NCI-H82 treated with DMSO at 0.1 percent for 48 hours (cell line): ENCODE results near the gene HLA-DPB1.
"Not testable (repeated sequence)": the region's sequence is repeated elsewhere in the genome, so short reads cannot be mapped to it uniquely, and the experiment has no call there.

Experiments used
- DNase-seq: peaks from one replicate; lab custom pipeline; 2025; ENCODE audit not compliant: unreplicated experiment; lab: John Stamatoyannopoulos, UW

The HLA-DPB1 gene

DNA sequence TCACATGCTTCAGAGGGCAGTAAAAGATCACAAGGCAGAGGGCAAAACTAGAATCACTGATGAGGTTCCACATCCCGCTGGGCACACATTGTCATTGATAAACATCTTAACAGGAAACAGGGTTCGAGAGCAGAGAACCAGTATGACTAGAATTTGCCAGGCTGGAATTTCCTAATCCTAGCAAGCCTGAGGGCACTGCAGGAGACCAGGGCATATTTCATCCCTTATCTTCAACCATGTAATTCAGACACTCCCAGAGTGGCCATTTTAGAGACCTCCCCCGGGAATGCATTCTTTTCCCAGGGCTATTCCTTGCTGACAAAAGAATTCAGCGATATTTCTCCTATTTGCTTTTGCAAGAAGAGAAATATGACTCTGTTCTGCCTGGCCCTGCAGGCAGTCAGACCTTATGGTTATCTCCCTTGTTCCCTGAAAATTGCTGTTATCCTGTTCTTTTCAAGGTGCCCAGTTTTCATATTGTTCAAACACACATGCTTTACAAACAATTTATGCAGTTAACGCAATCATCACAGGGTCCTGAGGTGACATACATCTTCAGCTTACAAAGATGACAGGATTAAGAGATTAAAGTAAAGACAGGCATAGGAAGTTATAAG is 25.4 kb downstream of the HLA-DPB1 start:
- not testable (repeated sequence) for DNase-seq

- DNase-seq = no peak
These were observed 28.0 kb downstream of the HLA-DPB1 start for GRCh38 chr6:33103776-33104175.

DNA sequence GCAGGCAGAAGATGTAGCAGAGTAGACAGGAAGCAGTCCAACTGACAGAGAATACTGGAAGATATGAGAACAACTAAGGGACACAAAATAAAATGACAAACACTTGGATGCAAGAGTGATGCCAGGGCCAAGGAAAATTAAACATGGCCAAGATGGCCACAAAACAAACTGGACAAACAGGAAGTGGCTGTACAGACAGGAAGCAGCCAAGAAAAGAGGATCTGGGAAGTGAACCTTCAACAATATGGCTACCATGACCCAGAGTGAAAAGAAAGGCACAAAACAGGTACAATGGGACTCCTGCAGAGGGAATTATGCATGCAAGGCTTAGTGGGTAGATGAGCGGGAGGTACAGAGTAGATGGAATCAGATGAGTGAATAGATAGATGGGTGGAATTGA is 29.1 kb downstream of the HLA-DPB1 start:
- DNase-seq = no peak

- no peak for DNase-seq
These were observed 29.6 kb downstream of the HLA-DPB1 start for GRCh38 chr6:33105386-33105785.

GRCh38 chr6:33105916-33106871 is 30.4 kb downstream of the HLA-DPB1 start:
- DNase-seq = no peak

DNA sequence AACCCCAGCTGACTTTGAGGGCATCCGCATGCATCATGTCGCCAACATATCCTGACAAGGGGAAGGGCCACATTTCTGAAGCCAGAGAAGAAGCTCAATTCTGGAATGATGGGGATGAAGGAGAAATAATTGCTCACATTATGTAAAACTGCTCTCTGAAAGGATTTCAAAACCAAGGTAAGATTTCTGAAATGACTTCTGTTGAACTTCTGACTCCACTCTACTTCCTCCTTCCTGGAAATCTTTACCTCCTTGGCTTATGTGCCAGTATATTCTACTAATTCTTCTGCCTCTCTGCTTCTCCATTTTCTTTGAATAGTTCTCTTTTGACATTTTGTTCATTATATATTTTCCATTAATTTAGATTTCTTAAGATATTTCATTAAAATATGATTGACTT is 31.9 kb downstream of the HLA-DPB1 start:
- no peak for DNase-seq

DNA sequence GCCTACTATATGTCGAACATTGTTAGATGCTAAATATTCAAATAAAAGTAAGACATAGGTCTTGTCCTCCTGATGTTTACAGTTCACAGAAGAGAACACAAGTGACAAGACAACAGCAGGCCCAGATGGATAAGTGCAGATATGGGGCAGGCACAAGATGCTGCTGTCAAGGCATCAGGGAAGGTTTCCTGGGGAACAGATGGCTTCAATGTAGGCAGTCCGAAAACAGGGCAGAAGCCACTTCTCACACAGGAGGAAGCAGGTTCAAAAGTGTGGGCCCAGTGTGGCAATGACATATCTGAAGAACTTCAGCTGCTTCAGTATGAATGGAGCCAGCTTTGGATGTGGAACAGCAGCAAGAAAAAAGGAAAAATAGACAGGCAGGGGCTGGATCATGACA is 32.5 kb downstream of the HLA-DPB1 start:
- no peak for DNase-seq

- no peak for DNase-seq
These were observed 36.4 kb downstream of the HLA-DPB1 start for GRCh38 chr6:33112148-33112547.

- DNase-seq = no peak
These were observed 38.0 kb downstream of the HLA-DPB1 start for GRCh38 chr6:33113755-33114154.

- no peak for DNase-seq
These were observed 38.6 kb downstream of the HLA-DPB1 start for GRCh38 chr6:33114406-33114805.

DNA sequence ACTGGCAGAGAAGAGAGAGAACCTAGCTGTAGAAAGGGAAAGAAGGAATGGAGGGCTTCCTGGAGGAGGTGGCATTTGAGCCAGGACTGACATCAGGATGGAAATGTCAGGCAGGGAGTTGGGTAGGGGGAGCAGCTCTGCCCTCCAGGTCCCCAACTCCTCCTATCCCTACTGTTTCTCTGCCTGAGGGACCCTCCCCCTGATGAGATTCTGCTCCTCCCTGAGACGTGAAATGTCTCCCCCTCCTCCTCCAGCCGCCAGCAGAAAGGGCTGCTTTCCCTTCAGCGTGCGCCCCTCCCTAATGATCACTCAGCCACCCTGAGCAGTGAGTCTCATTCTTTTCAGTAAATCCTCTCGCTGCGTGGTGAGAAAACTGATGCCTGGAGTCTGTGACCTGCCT is 40.6 kb downstream of the HLA-DPB1 start:
- DNase-seq = no peak

- DNase-seq = no peak
These were observed 41.3 kb downstream of the HLA-DPB1 start for GRCh38 chr6:33116841-33117711.

GRCh38 chr6:33117811-33118277 is 42.1 kb downstream of the HLA-DPB1 start:
- no peak for DNase-seq

DNA sequence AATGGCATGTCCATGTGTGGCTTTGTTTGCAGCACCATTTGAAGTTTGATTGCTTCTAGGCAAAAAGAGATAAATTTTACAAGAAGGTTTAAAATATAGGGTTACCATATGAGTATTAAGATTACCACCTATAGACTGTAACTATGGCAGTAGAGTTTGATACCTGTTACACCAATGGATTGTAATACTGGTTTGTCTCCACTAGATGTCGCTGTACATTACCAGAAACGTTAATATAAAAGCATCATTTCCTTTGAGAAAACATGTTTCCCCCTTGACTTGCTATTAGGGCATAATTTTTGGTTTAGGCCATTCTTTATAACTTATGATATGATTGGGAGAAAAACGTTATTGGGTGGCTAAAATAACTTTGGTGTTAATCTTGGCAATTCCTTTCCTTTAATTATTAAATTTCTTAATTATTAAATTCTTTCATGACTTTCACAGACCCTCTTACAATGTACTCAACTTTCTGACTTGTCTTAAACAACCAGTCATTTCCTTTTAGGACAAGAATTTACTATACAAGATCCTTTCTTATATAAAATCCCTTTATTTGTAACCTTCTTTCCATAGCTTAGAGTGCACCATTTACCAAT is 42.8 kb downstream of the HLA-DPB1 start:
- DNase-seq = peak; percentile 57

DNA sequence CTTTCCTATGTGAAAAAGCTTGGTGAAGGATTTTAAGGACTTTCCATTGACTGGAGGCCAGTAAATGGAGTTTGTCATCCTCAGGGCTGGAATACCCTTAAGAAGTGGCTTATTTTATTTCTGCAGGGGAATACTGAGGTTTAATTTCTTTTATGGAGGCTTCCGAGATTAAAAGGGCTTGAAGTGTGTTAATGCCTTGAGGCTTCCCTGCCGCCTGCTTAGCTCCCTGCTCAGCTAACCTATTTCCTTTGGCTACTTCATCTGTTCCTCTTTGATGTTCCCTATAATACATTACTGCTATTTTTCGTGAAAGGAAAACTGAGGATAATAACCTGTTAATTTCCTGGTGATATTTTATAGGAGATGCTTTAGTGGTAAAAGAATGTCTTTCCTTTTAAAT is 44.2 kb downstream of the HLA-DPB1 start:
- no peak for DNase-seq

- no peak for DNase-seq
These were observed 47.4 kb downstream of the HLA-DPB1 start for GRCh38 chr6:33123181-33123580.

- DNase-seq = no peak
These were observed 48.1 kb downstream of the HLA-DPB1 start for GRCh38 chr6:33123732-33124524.

DNA sequence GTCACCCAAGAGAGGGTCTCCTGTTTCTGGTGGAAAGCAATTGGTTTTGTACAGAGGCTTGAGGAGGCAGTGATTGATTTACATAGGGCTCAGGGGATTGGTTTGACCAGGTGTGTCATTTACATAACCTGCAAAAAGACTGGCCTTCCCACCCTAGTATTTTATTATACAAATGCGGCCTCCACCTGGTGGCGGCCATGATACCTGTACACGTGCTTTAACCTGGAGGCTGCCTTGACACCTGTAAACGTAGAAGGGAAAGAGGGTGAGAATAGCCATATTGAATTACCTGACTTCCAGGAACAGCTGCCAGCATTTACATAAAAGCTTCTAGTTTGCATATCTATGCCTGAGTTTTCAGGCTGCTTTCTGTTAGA is 48.7 kb downstream of the HLA-DPB1 start:
- no peak for DNase-seq

DNA sequence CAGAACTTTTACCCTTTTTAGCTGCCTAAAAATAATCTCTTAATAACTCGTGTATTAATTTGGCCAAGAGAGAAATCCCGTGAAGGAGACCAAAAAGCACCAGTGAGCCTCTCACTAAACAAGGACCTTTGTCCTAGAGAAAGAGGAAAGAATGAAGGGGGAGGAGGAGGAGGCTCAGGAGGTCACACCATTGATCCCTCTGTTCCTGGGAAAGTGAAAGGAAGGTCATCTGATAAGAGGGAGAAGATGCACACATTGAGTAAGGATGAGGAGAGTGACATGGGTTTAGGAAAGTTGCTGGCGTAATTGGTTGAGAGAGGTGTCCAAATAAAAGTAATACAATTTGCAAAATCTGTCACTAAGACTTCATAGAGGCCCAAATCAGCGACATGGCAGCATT is 49.2 kb downstream of the HLA-DPB1 start:
- no peak for DNase-seq

GRCh38 chr6:33126101-33126714 is 50.4 kb downstream of the HLA-DPB1 start:
- DNase-seq = peak; percentile 23
